H1 (cell line): Measurements from ENCODE around the gene PSME4.

Experiments
- ATF3 ChIP-seq: IDR thresholded peaks from 2 replicates; pipeline ENCODE4 v1.6.1; 2011; ENCODE audit warnings: low read depth, mild to moderate bottlenecking, low read length; ENCODE audit not compliant: insufficient read depth
- CHD1 ChIP-seq: IDR thresholded peaks from 2 replicates; pipeline ENCODE4 v1.6.1; 2012; ENCODE audit warnings: low read depth, low read length, improper control_type of control experiment
- CREB1 ChIP-seq: IDR thresholded peaks from 2 replicates; pipeline ENCODE4 v1.6.1; 2012; ENCODE audit warnings: inconsistent platforms
- EZH2 ChIP-seq: fragments of 200-600 bp; sonication (generic); IDR thresholded peaks from 2 replicates; pipeline ENCODE4 v1.7.1; 2012; ENCODE audit warnings: low read depth, mild to moderate bottlenecking, moderate library complexity, low read length, inconsistent platforms; ENCODE audit not compliant: severe bottlenecking
- HDAC6 ChIP-seq: IDR thresholded peaks from one replicate; pipeline ENCODE4 v1.7.1; 2012; ENCODE audit warnings: low read depth, mild to moderate bottlenecking, inconsistent platforms, low read length, moderate library complexity
- JUN ChIP-seq: IDR thresholded peaks from 2 replicates; pipeline ENCODE4 v1.6.1; 2011; ENCODE audit warnings: low read depth, mild to moderate bottlenecking, improper control_type of control experiment, low read length
- POLR2A ChIP-seq, 2 experiments: IDR thresholded peaks; 1 replicate in 1 of 2; 2 replicates in 1 of 2; pipeline ENCODE4 v1.6.1; 2011; ENCODE audit warnings: low read depth in 2 of 2, low read length in 2 of 2, mild to moderate bottlenecking in 2 of 2; ENCODE audit errors: control extremely low read depth in 1 of 2
- POLR2AphosphoS5 ChIP-seq: IDR thresholded peaks from 2 replicates; pipeline ENCODE4 v1.6.1; 2011; ENCODE audit warnings: low read depth, low read length
- SIN3A ChIP-seq, 2 experiments: IDR thresholded peaks in 1 of 2; conservative IDR thresholded peaks in 1 of 2; 2 replicates each; pipeline ENCODE4 v1.6.1; 2011 to 2012; ENCODE audit warnings: low read length in 2 of 2, improper control_type of control experiment in 1 of 2, low read depth in 1 of 2, mild to moderate bottlenecking in 1 of 2
- TAF1 ChIP-seq: IDR thresholded peaks from 2 replicates; pipeline ENCODE4 v1.6.1; 2011; ENCODE audit warnings: mild to moderate bottlenecking, low read depth, low read length
- YY1 ChIP-seq: IDR thresholded peaks from 2 replicates; pipeline ENCODE4 v1.6.1; 2011; ENCODE audit warnings: low read depth, mild to moderate bottlenecking, low read length
- ZNF274 ChIP-seq: IDR thresholded peaks from 2 replicates; pipeline ENCODE4 v1.7.0; 2012; ENCODE audit warnings: low read length, borderline replicate concordance; ENCODE audit errors: extremely low read depth
- TF ChIP-seq, protein P1 (sequence below), 3 experiments: IDR thresholded peaks; 1 replicate in 2 of 3; 2 replicates in 1 of 3; pipeline versions ENCODE4 v1.5.1 to v1.6.1; 2011; ENCODE audit warnings: low read length in 3 of 3, mild to moderate bottlenecking in 3 of 3, inconsistent platforms in 2 of 3, low read depth in 1 of 3, moderate library complexity in 1 of 3; ENCODE audit not compliant: insufficient read depth in 1 of 3; ENCODE audit errors: control extremely low read depth in 1 of 3

DNA sequence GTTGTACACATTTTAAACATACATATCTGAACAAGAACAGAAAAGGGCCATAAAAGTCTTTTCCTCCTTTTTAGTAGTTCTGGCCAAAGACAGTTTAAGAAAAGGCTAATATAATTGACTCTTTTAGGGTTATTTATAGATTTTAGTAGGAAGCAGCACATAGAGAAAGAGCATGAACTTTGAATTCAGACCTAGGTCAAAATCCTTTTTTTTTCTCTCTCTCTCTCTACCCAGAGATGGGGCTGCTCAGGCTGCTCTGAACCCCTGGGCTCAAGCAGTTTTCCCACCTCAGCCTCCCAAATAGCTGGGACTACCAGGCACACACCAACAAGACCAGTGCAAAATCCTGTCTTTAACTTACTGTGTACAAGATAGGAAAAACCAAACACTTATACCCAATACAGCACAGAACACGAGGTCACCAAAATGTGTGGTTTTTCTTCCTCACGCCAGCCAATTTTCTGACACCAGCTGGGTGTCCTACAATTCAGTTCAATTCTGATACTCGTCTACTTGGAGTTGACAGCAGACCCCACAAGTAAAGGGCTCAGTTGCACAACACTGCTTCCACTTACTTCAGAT is 151.8 kb downstream of the PSME4 start:
- TF ChIP-seq POLR2A (IDR thresholded peaks at IDR 0.05; ENCODE audit: control extremely low read depth in 1 of 2, low read depth in 2 of 2, low read length in 2 of 2) (no peak), POLR2AphosphoS5 (no peak), HDAC6 (no peak), JUN (no peak), TAF1 (no peak), ZNF274 (no peak), ATF3 (no peak), YY1 (no peak), CHD1 (no peak), CREB1 (no peak), SIN3A (conservative IDR thresholded peaks at IDR 0.05 in 1 of 2, IDR thresholded peaks at IDR 0.05 in 1 of 2; ENCODE audit: low read depth in 1 of 2, low read length in 2 of 2) (no peak), EZH2 (no peak)
- TF ChIP-seq, protein P1, sequence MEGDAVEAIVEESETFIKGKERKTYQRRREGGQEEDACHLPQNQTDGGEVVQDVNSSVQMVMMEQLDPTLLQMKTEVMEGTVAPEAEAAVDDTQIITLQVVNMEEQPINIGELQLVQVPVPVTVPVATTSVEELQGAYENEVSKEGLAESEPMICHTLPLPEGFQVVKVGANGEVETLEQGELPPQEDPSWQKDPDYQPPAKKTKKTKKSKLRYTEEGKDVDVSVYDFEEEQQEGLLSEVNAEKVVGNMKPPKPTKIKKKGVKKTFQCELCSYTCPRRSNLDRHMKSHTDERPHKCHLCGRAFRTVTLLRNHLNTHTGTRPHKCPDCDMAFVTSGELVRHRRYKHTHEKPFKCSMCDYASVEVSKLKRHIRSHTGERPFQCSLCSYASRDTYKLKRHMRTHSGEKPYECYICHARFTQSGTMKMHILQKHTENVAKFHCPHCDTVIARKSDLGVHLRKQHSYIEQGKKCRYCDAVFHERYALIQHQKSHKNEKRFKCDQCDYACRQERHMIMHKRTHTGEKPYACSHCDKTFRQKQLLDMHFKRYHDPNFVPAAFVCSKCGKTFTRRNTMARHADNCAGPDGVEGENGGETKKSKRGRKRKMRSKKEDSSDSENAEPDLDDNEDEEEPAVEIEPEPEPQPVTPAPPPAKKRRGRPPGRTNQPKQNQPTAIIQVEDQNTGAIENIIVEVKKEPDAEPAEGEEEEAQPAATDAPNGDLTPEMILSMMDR (IDR thresholded peaks at IDR 0.05; ENCODE audit: control extremely low read depth in 1 of 3, insufficient read depth in 1 of 3, low read depth in 1 of 3, low read length in 3 of 3) = no peak
